22Rv1 (cell line): ENCODE data around the gene SCG3.

Experiments
- H3K27ac ChIP-seq: fragments of 450-650 bp; 2 replicates; pipeline ENCODE4 v1.5.1; 2017
- CTCF ChIP-seq: fragments of 450-650 bp; IDR thresholded peaks from 2 replicates; pipeline ENCODE4 v1.5.1; 2017; ENCODE audit warnings: mild to moderate bottlenecking
- ZFX ChIP-seq: fragments of 450-650 bp; IDR thresholded peaks from 2 replicates; pipeline ENCODE4 v1.6.1; 2017; ENCODE audit warnings: antibody characterized with exemption, borderline replicate concordance

The SCG3 gene

DNA sequence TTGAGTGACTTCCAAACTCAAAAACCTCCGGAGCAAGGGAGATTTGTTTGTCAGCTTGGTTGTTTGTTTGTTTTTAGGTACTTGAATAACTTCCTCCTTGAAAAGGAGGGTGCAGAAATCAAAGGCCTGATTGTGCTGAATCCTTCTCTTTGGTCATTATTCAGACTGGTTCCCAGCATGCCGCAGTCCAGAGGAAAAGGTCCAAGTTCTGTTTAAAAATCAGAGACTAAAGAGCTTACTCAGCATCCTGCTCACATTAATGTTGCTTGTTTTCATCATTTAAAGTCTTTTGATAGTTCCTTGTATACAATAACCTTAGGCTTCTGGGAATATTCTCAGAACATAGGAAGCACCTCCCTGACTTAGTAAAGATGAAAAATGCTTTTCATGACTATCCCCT, 982 bp upstream of the SCG3 start:
- H3K27ac ChIP-seq, result no peak overlapping the region
- no peak for TF ChIP-seq ZFX

DNA sequence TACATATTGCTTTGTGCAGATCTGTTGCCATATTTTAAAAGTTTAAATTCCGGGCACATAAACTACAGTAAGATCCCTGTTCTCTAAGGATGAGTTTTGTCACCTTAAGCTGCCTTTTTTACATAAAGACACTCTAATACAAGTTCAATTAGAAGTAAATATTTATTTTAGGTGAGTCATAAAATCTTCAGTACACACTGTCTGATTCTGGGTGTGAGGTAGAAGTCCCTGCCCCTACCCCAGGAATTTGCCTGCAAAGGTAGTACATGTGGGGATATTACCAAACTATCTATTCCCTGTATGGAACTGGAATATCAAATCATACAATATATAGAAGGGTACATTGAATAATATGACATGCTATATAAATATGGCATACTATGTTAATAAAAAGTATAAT, 6.3 kb downstream of the SCG3 start:
- H3K27ac ChIP-seq, result no peak overlapping the region
- no peak for TF ChIP-seq CTCF

GRCh38 chr15:51688863-51689262, 7.6 kb downstream of the SCG3 start:
- H3K27ac ChIP-seq, result no peak overlapping the region
- no peak for TF ChIP-seq CTCF

DNA sequence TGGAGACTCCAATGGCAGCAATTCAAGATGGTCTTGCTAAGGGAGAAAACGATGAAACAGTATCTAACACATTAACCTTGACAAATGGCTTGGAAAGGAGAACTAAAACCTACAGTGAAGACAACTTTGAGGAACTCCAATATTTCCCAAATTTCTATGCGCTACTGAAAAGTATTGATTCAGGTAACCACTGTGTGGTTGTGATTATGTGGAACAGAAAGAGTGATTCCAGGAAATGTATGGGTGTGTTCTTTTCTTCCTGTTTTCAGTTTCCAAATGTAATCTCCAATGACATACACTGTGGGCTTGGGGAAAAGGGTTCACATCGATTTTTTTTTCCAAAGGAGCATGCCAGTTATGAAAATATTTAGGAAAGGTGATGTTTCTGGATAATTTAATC, 10.9 kb downstream of the SCG3 start:
- H3K27ac ChIP-seq, result no peak overlapping the region
- TF ChIP-seq ZFX (no peak), CTCF (no peak)

- H3K27ac ChIP-seq, result no peak overlapping the region
- no peak for TF ChIP-seq ZFX
- TF ChIP-seq CTCF, result no peak
Observed at GRCh38 chr15:51696566-51696965, 15.3 kb downstream of the SCG3 start.

- TF ChIP-seq CTCF (no peak), ZFX (no peak)
- H3K27ac ChIP-seq, result no peak overlapping the region
Observed at GRCh38 chr15:51697163-51697562, 15.9 kb downstream of the SCG3 start.

- H3K27ac ChIP-seq, result no peak overlapping the region
- no peak for TF ChIP-seq CTCF
Observed at GRCh38 chr15:51699373-51699772, 18.1 kb downstream of the SCG3 start.

DNA sequence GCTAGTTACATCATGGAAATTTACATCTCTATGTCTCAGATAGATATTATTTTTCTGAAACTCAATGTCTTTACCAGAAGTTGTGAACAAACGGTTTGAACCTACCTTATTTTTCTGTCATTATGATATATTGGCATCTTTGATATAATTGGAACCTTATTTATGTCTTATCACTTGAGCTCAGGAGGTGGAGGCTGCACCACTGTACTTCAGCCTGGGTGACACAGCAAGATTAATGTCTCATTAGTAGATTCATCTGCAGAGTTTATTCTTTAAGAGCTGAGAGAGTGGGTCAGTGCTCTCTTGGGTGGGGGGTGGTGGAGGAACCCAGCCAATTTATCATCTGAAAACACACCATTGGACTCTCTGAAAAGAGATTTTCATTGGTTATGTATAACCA, 21.4 kb downstream of the SCG3 start:
- no peak overlapping the region for H3K27ac ChIP-seq
- TF ChIP-seq ZFX, result no peak
- TF ChIP-seq CTCF, result no peak
